CD8-positive, alpha-beta memory T cell (primary cell): ENCODE data around the gene SUPT6H. TPM values are rescaled to one million over a fixed set of nuclear protein-coding genes. Genes with fewer than 3 reads are reported as not detected.
"Not testable (repeated sequence)": the region's sequence is repeated elsewhere in the genome, so short reads cannot be mapped to it uniquely, and the experiment has no call there.

Experiments
- CTCF ChIA-PET: fragments of 350-600 bp; sonication (Branson Sonifier 250); formaldehyde crosslinking; loops from one replicate; lab custom pipeline; 2021; ENCODE audit warnings: antibody characterized with exemption; lab: Charles Lee
- POLR2A ChIA-PET: fragments of 350-600 bp; sonication (Branson Sonifier 250); formaldehyde crosslinking; loops from one replicate; lab custom pipeline; 2021; ENCODE audit warnings: antibody characterized with exemption; lab: Charles Lee
- DNase-seq, 5 donors: peaks; one replicate each; pipeline versions ENCODE4 v3.0.0 to v3.0.0-alpha.2; 2020 to 2022; ENCODE audit warnings: mixed read lengths in 1 of 5
- H3K27ac ChIP-seq: one replicate; pipeline ENCODE4 v1.7.0; 2013; ENCODE audit warnings: low read depth, mild to moderate bottlenecking, low read length, moderate library complexity
- H3K27me3 ChIP-seq: 2 replicates; pipeline ENCODE4 v1.7.0; 2013; ENCODE audit warnings: low read length, mild to moderate bottlenecking; ENCODE audit not compliant: insufficient read depth, poor library complexity, severe bottlenecking
- H3K36me3 ChIP-seq: 2 replicates; pipeline ENCODE4 v1.7.0; 2013; ENCODE audit warnings: mild to moderate bottlenecking, low read length, moderate library complexity; ENCODE audit not compliant: insufficient read depth
- H3K4me1 ChIP-seq: 2 replicates; pipeline ENCODE4 v1.7.0; 2013; ENCODE audit warnings: mild to moderate bottlenecking, low read length, moderate library complexity; ENCODE audit not compliant: insufficient read depth
- H3K4me3 ChIP-seq: 2 replicates; pipeline ENCODE4 v1.7.0; 2013; ENCODE audit warnings: mild to moderate bottlenecking, low read length
- H3K9me3 ChIP-seq: 2 replicates; pipeline ENCODE4 v1.7.0; 2013; ENCODE audit warnings: mild to moderate bottlenecking, low read length
- H3K27ac Mint-ChIP-seq, 8 donors: one replicate each; pipeline ENCODE4 v1.8.0; 2020 to 2021; ENCODE audit warnings: mixed read lengths in 8 of 8, mild to moderate bottlenecking in 6 of 8, inconsistent platforms in 3 of 8, moderate library complexity in 3 of 8
- H3K27me3 Mint-ChIP-seq, 2 donors: one replicate each; pipeline ENCODE4 v1.8.0; 2020 to 2021; ENCODE audit warnings: mixed read lengths in 2 of 2, mild to moderate bottlenecking in 1 of 2, moderate library complexity in 1 of 2
- H3K36me3 Mint-ChIP-seq, 3 donors: one replicate each; pipeline ENCODE4 v1.8.0; 2020 to 2021; ENCODE audit warnings: mixed read lengths in 3 of 3, inconsistent platforms in 1 of 3, mild to moderate bottlenecking in 1 of 3
- H3K4me1 Mint-ChIP-seq, 3 donors: one replicate each; pipeline ENCODE4 v1.8.0; 2020 to 2021; ENCODE audit warnings: mixed read lengths in 3 of 3, inconsistent platforms in 1 of 3, mild to moderate bottlenecking in 1 of 3
- H3K4me3 Mint-ChIP-seq, 7 donors: one replicate each; pipeline ENCODE4 v1.8.0; 2020 to 2021; ENCODE audit warnings: mixed read lengths in 7 of 7, mild to moderate bottlenecking in 6 of 7, moderate library complexity in 4 of 7, inconsistent platforms in 2 of 7
- H3K9me3 Mint-ChIP-seq, 5 donors: one replicate each; pipeline ENCODE4 v1.8.0; 2020 to 2022; ENCODE audit warnings: mixed read lengths in 5 of 5, mild to moderate bottlenecking in 3 of 5, moderate library complexity in 2 of 5, inconsistent platforms in 1 of 5
- polyA plus RNA-seq: library from polyadenylated mRNA; unstranded; fragments of 300-500 nt; fragmentation: Illumina TruSeq; gene quantifications from one replicate; pipeline ENCODE4 v1.2.3, GENCODE V29; 2021
- total RNA-seq, 2 experiments: library from RNA; stranded (reverse); gene quantifications; one replicate each; pipeline ENCODE4 v1.2.3, GENCODE V29; 2021

Gene SUPT6H
- total and polyA plus RNA-seq, 3 experiments from 2014 or later: 20.1 to 88.4 (median 80.0) TPM

DNA sequence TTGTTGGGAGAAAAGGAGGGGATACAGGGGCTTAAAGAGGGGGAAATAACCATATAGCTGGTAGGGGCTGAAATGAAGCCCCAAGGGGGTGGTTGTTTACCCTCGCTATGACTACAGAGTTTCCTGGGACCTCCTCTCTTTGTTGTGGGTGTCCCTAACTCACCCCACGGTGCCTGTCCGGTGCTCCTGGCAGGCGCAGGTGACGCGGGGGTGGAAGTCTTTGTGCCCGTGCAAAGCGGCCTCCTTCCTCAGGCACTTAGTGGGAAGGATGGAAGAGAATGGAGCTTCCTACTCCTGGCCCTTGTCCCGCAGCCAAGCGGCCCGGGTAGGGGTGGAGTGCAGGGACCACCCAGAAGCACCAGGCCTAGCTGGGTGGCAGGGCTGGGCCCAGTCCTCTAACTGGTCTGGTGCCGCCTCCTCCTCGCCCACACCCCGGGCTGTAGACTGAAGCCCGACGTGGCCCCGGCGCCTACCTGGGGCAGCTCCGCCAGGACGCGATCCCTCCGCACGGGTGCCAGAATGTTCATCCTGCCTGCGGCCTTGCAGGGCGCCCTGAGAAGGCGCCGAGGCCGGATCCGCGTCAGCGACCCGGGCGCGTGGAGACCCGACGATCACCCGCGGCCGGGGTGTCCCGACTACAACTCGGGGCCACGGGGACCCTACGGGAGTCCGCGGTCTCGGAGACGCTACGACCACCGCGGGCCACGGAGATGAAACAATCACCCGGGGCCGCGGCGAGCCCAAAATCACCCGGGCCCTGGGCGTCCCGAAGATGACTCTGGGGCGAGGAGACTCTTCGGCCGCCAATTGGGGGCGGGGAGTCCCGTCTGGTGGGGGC, 55.0 kb downstream of the SUPT6H start:
- no peak overlapping the region for H3K4me3 ChIP-seq
- peaks cover 40 to 45% (median 45%) of the 10 kb centered on the region in 3 donors for H3K4me1 Mint-ChIP-seq

DNA sequence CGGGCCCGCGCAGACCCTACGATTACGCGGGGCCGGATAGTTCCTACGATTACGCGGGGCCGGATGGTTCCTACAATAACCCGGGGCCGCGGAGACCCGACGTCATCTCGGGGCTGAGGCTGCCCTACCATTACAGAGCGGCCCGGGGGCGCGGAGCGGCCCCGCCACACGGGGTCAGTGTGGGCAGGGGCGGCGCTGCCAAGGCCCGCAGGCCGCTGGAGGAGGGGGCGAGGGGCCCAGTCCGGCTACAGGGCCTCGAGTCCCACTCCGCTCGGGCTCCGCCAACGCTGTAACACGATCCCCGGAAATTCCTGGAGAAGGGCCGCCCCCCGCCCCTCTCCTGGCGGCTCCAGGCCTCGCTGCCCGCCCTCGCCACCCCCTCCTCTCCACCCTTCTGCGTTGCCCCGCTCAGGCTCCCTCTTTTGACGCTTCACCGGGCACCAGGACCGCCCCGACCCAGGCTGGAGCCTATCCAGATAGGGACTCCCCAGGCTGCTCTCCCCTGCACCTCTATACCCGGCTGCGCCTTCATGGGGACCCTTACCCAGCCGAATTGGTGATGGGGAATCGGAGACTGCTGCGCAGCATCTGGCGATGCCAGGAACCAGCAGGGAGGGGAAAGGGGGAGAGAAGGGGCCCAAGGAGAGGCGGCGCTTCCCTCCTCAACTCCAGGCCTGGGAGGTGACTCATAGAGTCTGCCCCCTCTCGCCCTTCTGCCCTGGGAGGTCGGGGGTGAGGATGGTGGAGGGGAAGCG, 55.8 kb downstream of the SUPT6H start, which contains the start of gene RAB34:
Gene RAB34 (minus strand): TSS at position 291 of the 755 bp plus-strand sequence. CDS start 602 bp downstream, outside the sequence.
- peak within 1 kb of the TSS; percentile 26 to 74 (median 53) for H3K4me3 Mint-ChIP-seq
- ChIA-PET POLR2A (no interaction called here), CTCF (no interaction called here)
- Histone ChIP-seq H3K9me3 (no peaks in the 10 kb centered on the region), H3K4me3 (no peak within 1 kb of the TSS), H3K27ac (no peak within 1 kb of the TSS), H3K4me1 (peaks cover 33% of the 10 kb centered on the region), H3K27me3 (peaks cover 8% of the 10 kb centered on the region), H3K36me3 (peaks cover 21% of the 10 kb centered on the region)
- H3K4me1 Mint-ChIP-seq: peaks cover 40 to 45% (median 43%) of the 10 kb centered on the region in 3 donors
- peaks cover 17 to 22% of the 10 kb centered on the region in 2 donors for H3K27me3 Mint-ChIP-seq
- H3K36me3 Mint-ChIP-seq: peaks cover 3 to 29% (median 8%) of the 10 kb centered on the region in 3 donors
- DNase-seq: no peak
- no peaks in the 10 kb centered on the region for H3K9me3 Mint-ChIP-seq
- H3K27ac Mint-ChIP-seq: peak within 1 kb of the TSS; percentile 2 to 89 (median 54)

More for the DNA sequence above, 55.0 kb downstream of the SUPT6H start:
- Mint-ChIP-seq H3K27ac (peak overlapping the region in 1 of 8 donors; percentile 43), H3K4me3 (no peak overlapping the region), H3K27me3 (peaks cover 17 to 25% of the 10 kb centered on the region in 2 donors), H3K36me3 (peaks cover 3 to 21% (median 6%) of the 10 kb centered on the region in 3 donors), H3K9me3 (no peaks in the 10 kb centered on the region)
- ChIA-PET CTCF (interaction anchor here (1.9 kb wide), 1 partner anchor 10 kb away, joined by 6 read pairs; no protein-coding TSS in a partner anchor), POLR2A (no interaction called here)
- H3K27ac ChIP-seq: no peak overlapping the region
- no peak for DNase-seq
- peaks cover 13% of the 10 kb centered on the region for H3K36me3 ChIP-seq
- no peaks in the 10 kb centered on the region for H3K9me3 ChIP-seq
- H3K4me1 ChIP-seq: peaks cover 34% of the 10 kb centered on the region
- H3K27me3 ChIP-seq: peaks cover 8% of the 10 kb centered on the region

GRCh38 chr17:28718333-28719020, 56.5 kb downstream of the SUPT6H start:
- H3K36me3 Mint-ChIP-seq: peaks cover 3 to 36% (median 12%) of the 10 kb centered on the region in 3 donors
- H3K27me3 ChIP-seq: peaks cover 8% of the 10 kb centered on the region
- H3K9me3 Mint-ChIP-seq: no peaks in the 10 kb centered on the region
- H3K36me3 ChIP-seq: peaks cover 28% of the 10 kb centered on the region
- no peak for DNase-seq
- H3K27ac Mint-ChIP-seq: peak overlapping the region in 6 of 8 donors; percentile 2 to 78 (median 54)
- ChIA-PET POLR2A (interaction anchor here (1.9 to 4.1 kb wide), 3 partner anchors 8 to 233 kb away, joined by 26 to 65 read pairs (median 53); partner anchors contain the start of genes NEK8, PHF12 and PROCA1), CTCF (interaction anchor here (3.0 to 14.8 kb wide), 2 partner anchors 28 to 234 kb away, joined by 19 to 579 read pairs; partner anchors contain the start of genes PHF12 and TRAF4)
- H3K9me3 ChIP-seq: no peaks in the 10 kb centered on the region
- H3K4me3 ChIP-seq: no peak overlapping the region
- H3K27me3 Mint-ChIP-seq: peaks cover 17 to 22% of the 10 kb centered on the region in 2 donors
- peaks cover 42 to 51% (median 47%) of the 10 kb centered on the region in 3 donors for H3K4me1 Mint-ChIP-seq
- H3K27ac ChIP-seq: no peak overlapping the region
- peak overlapping the region; percentile 26 to 74 (median 53) for H3K4me3 Mint-ChIP-seq
- peaks cover 31% of the 10 kb centered on the region for H3K4me1 ChIP-seq

- peaks cover 3 to 41% (median 15%) of the 10 kb centered on the region in 3 donors for H3K36me3 Mint-ChIP-seq
- peak overlapping the region; percentile 95 to 98 (median 98) for H3K27ac Mint-ChIP-seq
- Histone ChIP-seq H3K4me3 (peak overlapping the region; percentile 74), H3K9me3 (no peaks in the 10 kb centered on the region), H3K27ac (peak overlapping the region; percentile 73), H3K27me3 (peaks cover 8% of the 10 kb centered on the region), H3K36me3 (peaks cover 28% of the 10 kb centered on the region), H3K4me1 (peaks cover 31% of the 10 kb centered on the region)
- CTCF ChIA-PET: interaction anchor here (0.7 to 14.8 kb wide), 10 partner anchors 8 to 234 kb away, joined by 3 to 579 read pairs (median 5); partner anchors contain the start of genes BLTP2, ERAL1, NEK8 and PHF12
- no peaks in the 10 kb centered on the region for H3K9me3 Mint-ChIP-seq
- DNase-seq: no peak
- H3K4me1 Mint-ChIP-seq: peaks cover 44 to 57% (median 50%) of the 10 kb centered on the region in 3 donors
- H3K4me3 Mint-ChIP-seq: peak overlapping the region; percentile 94 to 99 (median 98)
- peaks cover 17 to 24% of the 10 kb centered on the region in 2 donors for H3K27me3 Mint-ChIP-seq
- POLR2A ChIA-PET: interaction anchor here (0.9 to 4.1 kb wide), 15 partner anchors 8 to 362 kb away, joined by 3 to 65 read pairs (median 6); partner anchors contain the start of genes BLTP2, DHRS13, FAM222B and NEK8
Measured at GRCh38 chr17:28719021-28719433, 57.0 kb downstream of the SUPT6H start.

- peaks cover 57 to 71% (median 63%) of the 10 kb centered on the region in 3 donors for H3K4me1 Mint-ChIP-seq
- ChIA-PET CTCF (interaction anchor here (1.0 to 14.8 kb wide), 7 partner anchors 8 to 232 kb away, joined by 3 to 579 read pairs (median 7); partner anchors contain the start of genes BLTP2, FLOT2, NEK8 and PHF12), POLR2A (interaction anchor here (0.9 to 4.1 kb wide), 15 partner anchors 8 to 385 kb away, joined by 3 to 65 read pairs (median 6); partner anchors contain the start of genes DHRS13, FAM222B, IFT20 and NEK8)
- H3K36me3 Mint-ChIP-seq: peaks cover 3 to 55% (median 19%) of the 10 kb centered on the region in 3 donors
- Histone ChIP-seq H3K4me1 (peaks cover 38% of the 10 kb centered on the region), H3K27me3 (peaks cover 8% of the 10 kb centered on the region), H3K36me3 (peaks cover 35% of the 10 kb centered on the region), H3K9me3 (no peaks in the 10 kb centered on the region), H3K27ac (peak overlapping the region; percentile 73), H3K4me3 (peak overlapping the region; percentile 74)
- peak overlapping the region; percentile 94 to 99 (median 98) for H3K4me3 Mint-ChIP-seq
- peaks cover 8 to 15% of the 10 kb centered on the region in 2 donors for H3K27me3 Mint-ChIP-seq
- DNase-seq: peak in 3 of 5 donors; percentile 27 to 59 (median 33)
- H3K27ac Mint-ChIP-seq: peak overlapping the region; percentile 95 to 98 (median 98)
- H3K9me3 Mint-ChIP-seq: no peaks in the 10 kb centered on the region
Measured at GRCh38 chr17:28720247-28720996, 58.4 kb downstream of the SUPT6H start.

- DNase-seq, H3K9me3 ChIP-seq, H3K27me3 ChIP-seq, H3K9me3 Mint-ChIP-seq: not testable (repeated sequence)
- H3K4me3 ChIP-seq: peak overlapping the region; percentile 74
- H3K27ac Mint-ChIP-seq: peak overlapping the region; percentile 93 to 98 (median 97)
- peaks cover 41% of the 10 kb centered on the region for H3K4me1 ChIP-seq
- POLR2A ChIA-PET: interaction anchor here (0.7 to 4.1 kb wide), 4 partner anchors 8 to 230 kb away, joined by 3 to 65 read pairs (median 30); partner anchors contain the start of genes PHF12 and PROCA1
- H3K4me3 Mint-ChIP-seq: peak overlapping the region; percentile 94 to 99 (median 98)
- peaks cover 60 to 75% (median 66%) of the 10 kb centered on the region in 3 donors for H3K4me1 Mint-ChIP-seq
- H3K36me3 Mint-ChIP-seq: peaks cover 3 to 57% (median 19%) of the 10 kb centered on the region in 3 donors
- peaks cover 35% of the 10 kb centered on the region for H3K36me3 ChIP-seq
- peak overlapping the region; percentile 73 for H3K27ac ChIP-seq
- peaks cover 3 to 11% of the 10 kb centered on the region in 2 donors for H3K27me3 Mint-ChIP-seq
- CTCF ChIA-PET: interaction anchor here (3.0 to 14.8 kb wide), 2 partner anchors 26 to 232 kb away, joined by 19 to 579 read pairs; partner anchors contain the start of genes PHF12 and TRAF4
Measured at GRCh38 chr17:28720997-28721329, 59.0 kb downstream of the SUPT6H start.
